ENCODE data around the gene TSPAN31. TPM values are rescaled to one million over a fixed set of nuclear protein-coding genes. Genes with fewer than 3 reads are reported as not detected.

TSPAN31 gene
- 58.3 and 67.4 TPM in 2 replicates for total RNA-seq

GRCh38 chr12:57744777-57745484, at the start of gene TSPAN31:
TSPAN31 (plus strand) TSS chr12:57745039; CDS start chr12:57745155, 116 bp downstream.

GRCh38 chr12:57738661-57739237, 6.1 kb upstream of the TSPAN31 start, which contains the start of gene AGAP2:
AGAP2 (minus strand) TSS chr12:57738742; CDS start chr12:57738246, 496 bp downstream.

GRCh38 chr12:57751788-57752667, 7.2 kb downstream of the TSPAN31 start, which contains the start of gene CDK4:
CDK4 (minus strand) TSS chr12:57752310; CDS start chr12:57751717, 593 bp downstream.

GRCh38 chr12:57754411-57755193, 9.8 kb downstream of the TSPAN31 start, which contains the start of gene MARCHF9:
MARCHF9 (plus strand) TSS chr12:57755103; CDS start chr12:57755529, 426 bp downstream.

GRCh38 chr12:57766464-57767304, 21.8 kb downstream of the TSPAN31 start, which contains the start of gene CYP27B1:
CYP27B1 (minus strand) TSS chr12:57767078; CDS start chr12:57767041, 37 bp downstream.

GRCh38 chr12:57771873-57772428, 27.1 kb downstream of the TSPAN31 start, which contains the start of gene METTL1:
METTL1 (minus strand) TSS chr12:57772105; CDS start chr12:57772083, 22 bp downstream.

GRCh38 chr12:57772429-57773322, 27.8 kb downstream of the TSPAN31 start, which contains the start of gene EEF1AKMT3:
EEF1AKMT3 (plus strand) TSS chr12:57772614; CDS start chr12:57772725, 111 bp downstream.

GRCh38 chr12:57782608-57783465, 38.0 kb downstream of the TSPAN31 start, which contains the start of gene TSFM:
TSFM (plus strand) TSS chr12:57782787; CDS start chr12:57782802, 15 bp downstream.

Other genes starting within 250 kb of the TSPAN31 start
- 36.1 and 51.7 TPM in 2 replicates for gene DDIT3, start 224.5 kb upstream of the TSPAN31 start, total RNA-seq
- gene MBD6, start 222.2 kb upstream of the TSPAN31 start, total RNA-seq, result 4.2 and 9.2 TPM in 2 replicates
- 77.5 and 94.4 TPM in 2 replicates for gene DCTN2, start 197.8 kb upstream of the TSPAN31 start, total RNA-seq
- 0.06 and 0.26 TPM in 2 replicates for gene KIF5A, start 195.0 kb upstream of the TSPAN31 start, total RNA-seq
- 13.5 and 18.1 TPM in 2 replicates for gene PIP4K2C, start 153.8 kb upstream of the TSPAN31 start, total RNA-seq
- 13.2 and 15.7 TPM in 2 replicates for gene DTX3, start 140.2 kb upstream of the TSPAN31 start, total RNA-seq
- 16.8 and 18.8 TPM in 2 replicates for gene ARHGEF25, start 133.6 kb upstream of the TSPAN31 start, total RNA-seq
- gene B4GALNT1, start 111.8 kb upstream of the TSPAN31 start, total RNA-seq, result 1.5 and 2.6 TPM in 2 replicates
- 220 and 268 TPM in 2 replicates for gene OS9, start 50.9 kb upstream of the TSPAN31 start, total RNA-seq
- gene AGAP2, start 6.3 kb upstream of the TSPAN31 start, total RNA-seq, result 0.13 and 0.19 TPM in 2 replicates
- 145 and 155 TPM in 2 replicates for gene CDK4, start 7.3 kb downstream of the TSPAN31 start, total RNA-seq
- gene MARCHF9, start 10.1 kb downstream of the TSPAN31 start, total RNA-seq, result 5.8 and 6.6 TPM in 2 replicates
- 0.19 and 0.40 TPM in 2 replicates for gene CYP27B1, start 22.0 kb downstream of the TSPAN31 start, total RNA-seq
- 3.6 and 5.5 TPM in 2 replicates for gene METTL1, start 27.1 kb downstream of the TSPAN31 start, total RNA-seq
- gene EEF1AKMT3, start 27.6 kb downstream of the TSPAN31 start, total RNA-seq, result 5.2 and 5.4 TPM in 2 replicates
- gene TSFM, start 37.7 kb downstream of the TSPAN31 start, total RNA-seq, result 16.6 and 17.2 TPM in 2 replicates
- 2.4 and 4.6 TPM in 2 replicates for gene AVIL, start 73.7 kb downstream of the TSPAN31 start, total RNA-seq
- gene CTDSP2, start 101.7 kb downstream of the TSPAN31 start, total RNA-seq, result 38.3 and 60.7 TPM in 2 replicates
- 3.0 and 5.2 TPM in 2 replicates for gene ATP23, start 196.5 kb downstream of the TSPAN31 start, total RNA-seq

Data from aortic smooth muscle cell (primary cell).